Bone marrow (tissue), 2 donors: ENCODE results near the gene APPL2.
"Not testable (repeated sequence)": the region's sequence is repeated elsewhere in the genome, so short reads cannot be mapped to it uniquely, and the experiment has no call there.

ENCODE experiments used
- DNase-seq, 2 donors: peaks; one replicate each; lab custom pipeline; 2025; lab: John Stamatoyannopoulos, UW

APPL2 gene

DNA sequence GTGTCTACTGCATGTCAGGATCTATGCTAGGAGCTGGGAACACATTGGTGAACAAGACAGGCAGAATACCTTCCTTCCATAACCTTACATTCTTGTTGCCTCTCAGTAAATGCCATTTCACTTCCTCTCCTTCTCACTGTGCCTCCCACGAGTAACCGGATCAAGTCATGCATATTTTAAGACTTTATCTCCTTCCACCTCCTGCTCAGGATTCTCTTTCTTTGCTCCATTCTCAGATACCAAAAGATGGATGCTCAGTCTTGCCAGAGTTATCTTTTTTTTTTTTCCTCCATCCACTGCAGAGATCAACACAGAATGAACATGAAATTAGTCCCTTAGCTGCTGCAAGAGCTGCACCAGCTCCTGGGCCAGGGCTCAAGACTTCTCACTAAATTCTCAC lies 20.0 kb upstream of the APPL2 start:
- no peak for DNase-seq

DNA sequence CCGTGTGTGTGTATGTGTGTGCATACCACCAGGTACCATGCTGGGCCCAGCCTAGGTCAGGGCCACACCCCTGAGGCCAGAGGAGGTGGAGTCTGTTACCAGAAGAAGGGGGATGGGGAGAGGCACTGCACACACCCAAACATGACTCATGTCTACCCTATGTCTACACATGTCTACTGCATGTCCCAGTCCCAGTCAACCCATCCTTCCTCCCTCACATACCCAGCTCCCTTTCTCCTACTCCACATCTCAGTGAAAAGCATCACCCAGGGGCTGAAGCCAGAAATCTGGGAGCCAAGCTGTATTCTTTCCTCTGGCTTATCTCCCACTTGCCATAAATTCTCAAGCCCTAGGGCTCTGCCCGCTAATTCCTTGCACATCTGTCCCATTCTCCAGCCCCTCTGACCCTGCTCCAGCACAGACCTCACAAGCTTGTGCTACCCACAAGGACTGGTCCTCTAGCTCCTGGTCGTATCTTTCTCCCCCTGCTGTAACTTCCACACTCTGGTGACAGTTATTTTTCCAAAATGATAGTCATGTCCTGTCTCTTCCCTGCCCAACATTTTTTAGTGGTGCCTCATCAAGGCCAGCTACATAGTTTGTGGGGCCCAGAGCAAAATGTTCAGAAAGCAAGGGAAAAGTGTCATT lies 18.0 kb upstream of the APPL2 start:
- DNase-seq, result no peak

DNA sequence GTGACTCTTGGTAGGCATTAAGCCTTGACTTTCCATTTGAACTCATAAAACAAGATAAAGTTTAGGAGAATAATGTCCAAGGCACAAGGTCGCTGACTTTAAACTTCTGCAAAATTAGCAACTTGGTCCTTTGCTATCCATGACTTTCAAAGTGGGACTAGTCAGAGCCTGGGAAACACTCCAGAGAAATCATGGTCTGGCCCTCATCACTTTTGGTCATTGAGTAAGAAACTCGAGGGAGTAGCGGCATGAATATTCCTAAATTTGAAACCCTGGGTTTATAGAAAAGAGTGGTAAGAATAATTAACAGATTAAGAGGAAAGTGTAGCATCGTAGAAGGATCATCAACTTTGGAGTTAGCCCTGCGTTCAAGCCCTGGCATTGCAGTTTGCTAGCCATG lies 16.9 kb upstream of the APPL2 start:
- no peak for DNase-seq

DNA sequence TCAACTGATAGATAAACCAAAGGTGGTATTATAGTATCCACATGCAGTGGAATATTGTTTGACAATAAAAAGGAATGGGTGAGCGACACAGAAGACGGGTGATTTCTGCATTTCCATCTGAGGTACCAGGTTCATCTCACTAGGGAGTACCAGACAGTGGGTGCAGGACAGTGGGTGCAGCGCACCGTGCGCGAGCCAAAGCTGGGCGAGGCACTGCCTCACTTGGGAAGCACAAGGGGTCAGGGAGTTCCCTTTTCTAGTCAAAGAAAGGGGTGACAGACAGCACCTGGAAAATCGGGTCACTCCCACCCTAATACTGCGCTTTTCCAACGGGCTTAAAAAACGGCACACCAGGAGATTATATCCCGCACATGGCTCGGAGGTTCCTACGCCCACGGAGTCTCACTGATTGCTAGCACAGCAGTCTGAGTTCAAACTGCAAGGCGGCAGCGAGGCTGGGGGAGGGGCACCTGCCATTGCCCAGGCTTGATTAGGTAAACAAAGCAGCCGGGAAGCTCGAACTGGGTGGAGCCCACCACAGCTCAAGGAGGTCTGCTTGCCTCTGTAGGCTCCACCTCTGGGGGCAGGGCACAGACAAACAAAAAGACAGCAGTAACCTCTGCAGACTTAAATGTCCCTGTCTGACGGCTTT lies 9.9 kb upstream of the APPL2 start:
- DNase-seq, result not testable (repeated sequence)

DNA sequence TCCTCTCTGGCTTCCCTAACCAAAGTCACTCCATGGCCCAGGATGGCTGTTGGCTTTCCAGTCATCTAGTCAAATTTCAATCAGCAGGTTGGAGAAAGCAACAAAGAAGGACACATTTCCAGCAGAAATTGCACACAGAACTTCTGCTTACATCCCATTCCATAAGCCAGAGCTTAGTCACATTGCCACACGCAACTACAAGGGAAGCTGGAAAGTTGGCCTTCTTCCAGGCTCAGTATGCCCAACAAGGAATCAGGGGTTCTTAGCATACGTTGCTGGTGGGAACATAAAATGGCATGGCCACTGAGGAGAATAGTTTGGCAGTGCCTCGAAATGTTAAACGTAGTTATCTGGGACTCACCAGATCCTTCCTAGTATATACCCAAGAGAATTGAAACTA lies 9.3 kb upstream of the APPL2 start:
- DNase-seq, result no peak

DNA sequence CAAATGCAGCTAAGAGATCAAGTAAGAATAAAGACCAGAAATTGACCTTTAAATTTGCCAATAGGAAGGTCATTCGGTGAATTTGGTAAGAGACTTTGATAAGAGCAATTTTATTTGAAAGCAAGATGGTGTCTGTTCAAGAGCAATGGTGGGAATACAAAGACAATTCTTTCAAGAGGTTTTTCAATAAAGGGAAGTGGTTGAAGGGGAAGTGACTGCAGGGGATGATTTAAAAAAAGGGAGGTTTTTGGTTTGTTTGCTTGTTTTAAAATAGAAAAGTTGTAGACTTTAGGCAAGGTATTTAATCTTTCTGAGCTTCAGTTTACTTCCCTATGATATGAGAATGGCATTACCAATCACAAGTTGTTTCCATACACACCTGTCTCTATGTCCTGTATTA lies 4.3 kb upstream of the APPL2 start:
- peak in 1 of 2 donors; percentile 72 for DNase-seq

DNA sequence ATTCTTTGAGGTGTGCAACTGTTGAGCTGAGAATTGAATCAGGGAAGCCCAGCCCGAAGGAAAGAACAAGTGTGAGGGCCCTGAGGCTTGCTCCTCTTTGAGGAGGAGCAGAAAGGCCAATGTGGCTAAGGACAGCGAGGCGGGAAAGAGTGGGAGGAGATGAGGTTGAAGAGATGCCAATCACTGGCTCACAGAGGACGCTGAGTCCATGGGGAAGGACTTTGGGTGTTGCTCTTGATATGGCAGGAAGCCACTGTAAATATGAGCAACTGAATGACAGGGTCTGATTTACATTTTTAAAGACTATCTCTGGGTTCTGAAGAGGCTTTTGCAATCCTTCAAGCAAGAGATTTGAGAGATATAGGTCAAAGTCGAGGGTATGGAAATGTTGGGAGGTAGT lies 3.3 kb upstream of the APPL2 start:
- DNase-seq, result no peak

DNA sequence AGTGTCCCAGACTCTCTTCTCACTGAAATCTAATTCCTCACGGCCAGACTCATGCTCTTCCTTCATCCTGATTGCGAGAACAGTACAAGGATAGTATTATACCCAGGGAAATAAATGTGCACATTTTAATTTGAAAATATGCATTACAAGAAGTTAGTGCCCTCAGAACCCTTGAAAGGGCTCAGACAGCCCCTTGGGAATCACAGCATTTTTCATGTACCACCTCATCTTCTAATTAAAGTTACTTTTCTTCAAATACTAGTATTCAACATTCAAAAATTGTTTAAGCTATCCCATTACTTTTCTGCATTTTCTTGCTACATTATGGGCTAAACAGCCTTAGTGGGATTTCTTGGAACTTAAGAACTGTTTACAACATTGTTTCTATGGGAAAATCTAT lies 1.7 kb upstream of the APPL2 start:
- no peak for DNase-seq

DNA sequence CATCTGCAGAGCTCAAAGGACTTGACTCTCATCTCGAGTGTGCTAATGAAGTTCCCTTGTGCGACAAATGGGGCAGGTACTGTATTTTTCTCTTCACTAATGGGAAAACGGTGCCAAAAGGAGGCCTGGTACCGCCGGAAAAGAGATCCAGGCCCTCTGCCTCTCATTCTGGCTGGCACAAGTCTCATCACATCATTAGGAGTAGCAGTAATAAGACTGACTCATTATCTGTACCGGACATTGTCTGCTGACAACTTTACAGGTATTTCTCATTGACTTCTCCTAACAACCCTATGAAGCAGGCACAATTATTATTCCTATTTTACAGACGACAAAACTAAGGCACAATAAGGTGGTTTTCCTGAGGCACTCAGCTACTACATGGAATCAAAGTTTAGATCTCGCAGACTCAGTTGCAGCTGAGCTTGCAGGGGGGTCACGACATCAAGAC lies 668 bp downstream of the APPL2 start:
- no peak for DNase-seq

DNA sequence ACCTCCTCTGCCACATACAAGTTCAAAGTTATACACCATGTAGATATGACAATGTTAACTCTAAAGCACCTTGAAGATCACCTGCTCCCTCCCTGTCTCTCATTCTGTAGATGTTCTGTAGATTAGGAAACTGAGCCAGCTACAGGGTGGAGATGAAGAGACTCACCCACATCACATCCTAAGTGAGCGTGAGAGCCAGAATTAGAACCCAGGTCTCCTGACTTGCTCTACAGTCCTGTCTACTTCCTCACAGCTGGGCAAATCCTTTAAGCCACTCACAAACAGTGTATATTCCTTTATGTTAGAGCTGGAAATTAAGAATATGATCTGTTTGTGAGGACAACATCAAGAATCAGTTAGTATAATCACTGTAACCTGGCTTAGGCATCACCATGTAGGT lies 1.8 kb downstream of the APPL2 start:
- no peak for DNase-seq

DNA sequence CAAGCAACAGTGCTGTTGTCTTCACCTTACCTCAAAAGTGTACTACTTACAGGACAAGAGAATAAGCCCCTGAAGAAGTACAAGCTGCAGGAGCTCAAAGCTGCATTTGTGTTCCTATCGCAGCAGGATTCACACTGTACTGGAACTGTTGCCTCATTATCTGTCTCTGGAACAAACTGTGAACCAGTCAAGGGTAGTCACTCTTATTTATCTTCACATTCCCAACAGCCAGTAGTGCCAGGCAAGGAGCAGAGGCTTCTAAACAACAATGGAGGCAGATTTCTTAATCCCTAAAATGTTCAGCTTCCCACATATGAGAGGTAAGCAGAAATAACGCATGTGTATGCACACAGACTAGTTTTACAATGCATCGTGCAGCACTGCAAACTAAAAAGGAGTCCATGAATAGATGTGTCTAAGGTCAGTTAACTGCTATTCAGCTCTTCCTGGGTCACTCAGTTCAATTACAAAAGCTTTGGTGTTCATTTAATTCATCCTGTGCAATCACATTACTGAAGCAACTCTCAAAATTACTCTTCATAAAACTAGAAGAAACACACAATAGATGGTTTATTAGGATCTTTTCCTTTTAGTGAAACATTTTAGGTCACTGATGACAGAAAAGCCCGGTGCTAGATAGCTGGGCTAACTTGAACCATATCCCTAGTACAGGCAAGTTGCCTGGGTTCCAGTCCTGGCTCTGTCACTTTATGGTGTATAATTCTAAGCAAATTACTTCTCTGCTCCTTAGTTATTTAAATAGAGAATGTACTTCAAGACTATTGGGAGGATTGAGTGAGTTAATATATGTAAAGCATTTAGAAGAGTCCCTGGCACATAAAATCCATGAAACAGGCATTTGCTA lies 2.7 kb downstream of the APPL2 start:
- DNase-seq, result no peak

DNA sequence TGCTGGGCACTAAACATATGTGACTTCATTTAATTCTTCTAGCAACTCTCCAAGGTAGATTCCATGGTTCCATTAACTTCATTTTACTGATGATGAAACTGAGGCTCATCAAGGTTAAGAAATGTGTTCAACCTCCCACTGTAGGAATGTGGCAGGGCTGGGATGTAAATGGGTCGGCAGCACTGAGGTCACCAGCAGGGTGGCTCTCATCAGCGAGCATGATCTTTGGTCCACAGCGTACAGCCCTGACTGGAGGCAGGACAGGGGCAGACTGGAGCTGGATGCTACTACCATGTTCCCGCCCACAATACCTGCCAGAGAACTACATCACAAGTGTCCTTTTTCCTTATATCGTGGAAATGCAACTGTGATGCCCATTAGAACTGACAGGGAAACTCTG lies 4.6 kb downstream of the APPL2 start:
- no peak for DNase-seq

DNA sequence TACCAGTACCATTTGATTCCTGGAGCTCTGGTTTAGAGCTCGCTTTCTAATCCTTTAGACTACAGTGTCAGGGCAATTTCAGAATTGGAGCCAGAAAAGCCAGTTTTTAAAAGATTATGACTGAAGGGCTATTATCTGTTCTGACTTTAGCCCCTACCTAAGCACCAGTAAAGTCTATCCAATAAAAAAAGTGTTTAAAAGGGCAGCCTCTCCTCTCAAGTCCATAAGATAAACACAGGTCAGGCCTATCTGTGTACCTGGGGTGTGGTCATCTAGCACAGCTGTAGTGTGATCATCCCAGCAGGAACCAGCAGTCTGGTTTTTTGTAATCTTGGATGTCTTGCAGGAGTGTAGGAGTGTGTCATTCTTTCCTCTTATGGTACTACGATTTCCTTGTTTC lies 6.6 kb downstream of the APPL2 start:
- no peak for DNase-seq

DNA sequence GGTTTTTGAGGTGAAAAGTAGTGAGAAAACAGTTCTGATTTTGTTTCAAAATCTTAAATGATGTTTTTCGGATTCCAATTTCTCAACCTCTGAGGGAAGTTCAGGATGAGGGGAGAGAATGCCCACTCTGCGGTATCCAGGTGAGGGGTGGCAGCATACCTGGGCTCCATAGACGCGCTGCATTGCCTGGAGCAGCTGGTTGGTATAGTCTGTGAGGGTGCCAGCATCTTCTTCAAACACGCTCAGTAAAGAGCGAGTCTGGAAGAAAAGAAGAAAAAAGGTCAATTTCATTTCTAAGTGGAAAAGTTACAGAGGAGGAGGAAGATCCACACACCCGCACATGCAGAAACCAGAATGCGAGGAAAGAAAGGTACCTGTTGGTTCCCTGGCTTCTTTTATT lies 7.0 kb downstream of the APPL2 start:
- DNase-seq, result no peak

DNA sequence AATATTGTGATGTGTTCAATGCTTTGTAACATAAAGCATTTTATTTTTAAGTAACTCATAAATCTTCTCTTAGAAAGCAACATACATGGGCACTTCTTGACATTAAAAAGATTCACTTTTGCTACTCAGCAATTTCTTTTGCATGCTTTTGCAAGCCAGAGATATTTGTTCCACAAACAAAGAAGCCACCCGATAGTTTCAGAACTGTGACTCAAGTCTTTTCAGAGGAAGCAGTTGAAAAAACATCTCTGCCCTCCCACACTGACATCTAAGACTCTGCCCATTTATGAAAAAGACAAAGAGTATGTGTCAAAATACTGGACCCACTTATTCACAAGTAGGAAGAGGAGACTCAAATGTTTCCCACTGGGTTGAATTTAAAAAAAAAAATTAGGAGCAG lies 7.5 kb downstream of the APPL2 start:
- peak in 1 of 2 donors; percentile 57 for DNase-seq

DNA sequence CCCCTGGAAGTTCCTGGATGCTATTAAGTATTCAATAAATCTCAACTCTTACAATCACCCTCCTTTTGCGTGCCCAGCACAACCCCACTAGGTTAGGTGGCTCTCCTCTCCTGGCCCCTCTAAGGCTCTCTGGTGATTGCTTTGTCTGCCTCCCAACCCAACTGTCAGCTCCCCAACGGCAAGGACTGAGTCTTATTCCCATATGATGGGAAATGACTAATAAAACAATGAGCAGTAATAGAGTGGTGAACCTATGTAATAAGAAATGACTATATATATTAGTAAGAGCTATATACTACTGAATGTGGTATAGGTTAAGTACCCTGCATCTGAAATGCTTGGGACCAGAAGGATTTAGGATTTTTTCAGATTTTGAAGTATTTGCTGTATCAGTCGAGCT lies 8.1 kb downstream of the APPL2 start:
- DNase-seq, result no peak

DNA sequence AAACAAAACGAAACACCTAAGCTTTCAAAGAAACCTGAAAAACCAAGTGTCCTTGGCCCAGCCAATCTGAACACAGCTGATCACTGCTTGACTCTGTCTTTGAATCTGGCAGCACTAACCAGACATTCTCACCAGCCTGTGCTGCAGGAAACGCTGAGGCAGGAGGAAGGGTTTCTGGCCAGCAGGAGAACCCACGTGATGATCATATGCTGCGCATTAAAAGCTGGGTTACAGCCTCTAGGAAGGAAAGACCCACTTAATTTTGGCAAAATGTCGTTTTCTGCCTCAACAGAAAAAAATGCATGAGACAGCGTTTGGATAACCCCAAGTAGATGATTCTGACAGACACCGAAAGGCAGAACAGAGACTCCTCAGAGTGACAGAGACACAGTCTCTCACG lies 9.8 kb downstream of the APPL2 start:
- peak in 1 of 2 donors; percentile 52 for DNase-seq

DNA sequence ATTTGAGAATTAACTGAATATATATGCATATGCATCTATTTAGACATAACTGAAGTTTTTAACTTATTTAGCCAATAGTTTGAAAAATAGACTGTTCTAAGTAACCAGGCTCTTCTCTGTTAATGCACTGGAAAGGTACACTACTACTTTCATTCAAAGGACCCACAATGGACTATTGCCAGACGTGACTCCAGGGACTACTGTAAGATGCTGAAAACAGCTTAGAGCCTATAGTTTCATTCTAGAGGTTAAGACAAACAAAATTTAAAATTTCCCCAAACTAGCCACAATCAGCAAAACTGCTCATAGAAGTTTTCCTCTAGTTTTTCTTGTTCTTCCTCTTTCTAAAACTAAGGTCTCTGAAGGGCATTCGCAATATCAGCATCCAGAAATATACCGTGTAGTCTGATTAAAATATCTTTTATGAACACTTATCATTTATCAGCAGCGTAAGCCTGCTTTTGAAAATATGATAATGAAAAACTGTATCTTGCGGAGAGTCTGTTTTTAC lies 10.4 kb downstream of the APPL2 start:
- no peak for DNase-seq

DNA sequence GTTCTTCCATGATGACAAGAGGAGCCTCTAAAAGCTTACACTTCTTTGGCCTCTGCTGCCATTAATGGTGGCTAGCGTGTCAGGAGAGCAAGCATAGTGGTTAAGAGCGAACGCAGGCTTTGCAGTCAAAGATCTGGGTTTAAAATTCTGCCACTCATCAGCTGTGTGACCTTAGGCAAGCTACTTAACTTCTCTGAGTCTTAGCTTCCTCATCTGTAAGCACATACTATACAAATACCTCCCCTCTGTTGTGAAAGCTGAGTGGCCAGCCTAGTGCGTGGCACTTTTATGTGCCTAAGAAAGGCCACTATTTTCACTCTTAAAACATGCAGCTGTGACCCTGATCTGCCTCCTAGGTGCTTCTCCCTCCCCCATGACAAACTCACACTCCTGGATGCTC lies 11.6 kb downstream of the APPL2 start:
- DNase-seq, result no peak

DNA sequence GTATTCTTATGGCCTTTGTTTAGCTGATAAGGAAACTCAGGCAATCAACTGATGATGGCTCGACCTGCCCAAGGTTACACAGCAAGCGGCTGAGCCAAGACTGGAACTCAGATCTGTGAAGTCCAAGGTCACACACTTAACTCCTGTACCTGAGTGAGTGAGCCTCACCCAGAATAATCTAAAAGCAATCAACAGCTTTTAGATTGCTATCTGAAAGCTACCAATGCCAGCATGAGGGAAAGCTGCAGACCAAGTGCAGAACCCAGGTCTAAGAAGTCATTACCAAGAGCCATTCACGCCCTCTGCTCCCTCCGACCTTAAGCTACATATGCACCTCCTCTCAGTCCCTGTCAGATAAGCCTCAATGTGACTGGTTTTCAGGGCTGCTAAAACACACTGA lies 12.1 kb downstream of the APPL2 start:
- no peak for DNase-seq

DNA sequence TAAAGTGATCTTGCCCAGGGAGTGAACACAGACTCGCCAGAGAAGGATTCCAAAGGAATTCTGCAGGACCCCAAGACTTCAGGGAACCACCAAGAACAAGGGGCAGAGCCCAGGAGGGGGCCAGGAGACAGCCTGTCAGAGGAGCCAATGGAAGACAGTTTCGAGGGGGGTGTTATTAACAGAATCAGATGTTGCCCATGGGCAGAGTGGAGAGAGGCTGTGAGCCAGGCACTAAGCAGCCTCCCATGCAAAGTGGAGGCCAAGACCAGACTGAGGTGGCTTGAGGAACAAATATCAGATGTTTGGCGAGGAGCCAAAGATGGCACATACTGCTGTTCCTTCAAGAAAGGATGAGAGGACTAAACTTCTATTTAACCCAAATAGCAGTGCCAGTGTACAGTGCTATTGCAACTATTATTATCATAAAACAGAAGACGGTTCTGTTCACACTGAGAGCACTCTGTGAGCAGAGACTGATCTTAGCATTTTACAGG lies 12.6 kb downstream of the APPL2 start:
- DNase-seq, result no peak

DNA sequence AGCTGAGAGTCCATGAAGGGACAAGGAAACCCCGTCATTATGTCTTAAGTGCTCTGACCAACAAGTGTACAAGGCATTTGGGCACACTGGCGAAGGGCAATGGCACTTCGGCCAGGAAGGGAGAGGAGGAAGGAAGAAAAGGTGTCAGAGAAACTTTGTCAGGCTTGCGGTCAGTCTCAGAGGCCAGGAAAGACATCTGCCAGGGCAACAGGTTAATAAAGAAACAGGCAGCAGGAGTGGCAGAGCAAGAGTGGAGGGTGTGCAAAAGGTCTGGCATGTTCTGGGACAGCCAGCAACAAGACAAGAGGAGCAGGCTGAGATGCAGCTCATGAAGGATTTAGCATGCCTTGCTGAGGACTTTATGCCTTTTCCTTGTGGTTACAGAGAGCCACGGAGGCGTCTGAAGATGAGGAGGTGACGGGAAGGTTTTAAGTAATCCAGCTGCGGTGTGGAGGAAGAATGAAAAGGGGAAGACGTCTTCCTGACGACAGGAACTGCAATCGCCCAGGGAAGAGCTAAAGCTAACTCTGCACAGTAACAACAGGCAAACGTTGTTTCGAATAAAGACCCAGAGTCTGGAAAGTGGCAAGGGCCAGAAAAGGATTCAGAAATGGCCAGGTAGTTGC lies 13.1 kb downstream of the APPL2 start:
- no peak for DNase-seq
